ENCODE data around the gene PLEKHA7.

Gene PLEKHA7

DNA sequence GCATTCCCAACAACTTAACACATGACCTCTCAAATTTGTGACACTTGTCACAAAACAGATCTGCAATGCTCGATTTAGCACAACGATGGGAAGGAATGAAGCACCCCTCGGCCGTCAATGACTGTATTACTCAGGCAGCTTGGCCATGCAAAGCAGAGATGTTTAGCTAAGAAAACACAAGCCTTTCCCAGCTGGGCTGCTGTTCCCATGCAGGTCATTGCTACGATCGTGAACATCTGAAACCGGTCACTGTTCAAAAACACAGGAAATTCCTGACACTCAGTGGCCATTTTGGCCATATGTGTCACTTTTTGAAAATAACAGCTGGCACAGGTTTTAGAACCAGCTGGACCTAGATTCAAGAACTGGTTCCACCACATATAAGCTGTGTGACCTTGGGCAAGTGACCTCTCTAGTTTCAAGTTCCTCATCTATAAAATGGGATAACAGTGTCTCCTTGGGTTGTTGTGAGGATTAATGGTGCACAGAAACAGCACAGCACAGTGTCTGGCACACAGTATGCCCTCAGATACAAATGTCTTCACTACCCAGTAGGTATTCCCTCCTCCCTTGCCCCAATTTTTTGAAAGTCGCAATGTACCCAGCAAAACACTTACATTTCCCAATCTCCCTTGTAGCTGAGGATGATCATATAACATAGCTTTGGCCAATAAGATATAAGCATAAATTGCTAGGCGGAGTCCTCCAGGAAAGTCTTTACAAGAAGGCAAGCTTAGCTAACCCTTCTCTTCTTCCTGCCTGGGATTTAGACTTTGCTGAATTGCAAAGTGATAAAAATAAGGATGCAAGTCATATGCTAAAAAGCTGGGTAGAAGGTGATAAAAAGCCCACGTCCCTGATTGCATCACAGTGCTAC lies 182.7 kb downstream of the PLEKHA7 start:
- DNase-seq, result no peak

GRCh38 chr11:16827139-16827538 lies 187.1 kb downstream of the PLEKHA7 start:
- no peak for DNase-seq

DNA sequence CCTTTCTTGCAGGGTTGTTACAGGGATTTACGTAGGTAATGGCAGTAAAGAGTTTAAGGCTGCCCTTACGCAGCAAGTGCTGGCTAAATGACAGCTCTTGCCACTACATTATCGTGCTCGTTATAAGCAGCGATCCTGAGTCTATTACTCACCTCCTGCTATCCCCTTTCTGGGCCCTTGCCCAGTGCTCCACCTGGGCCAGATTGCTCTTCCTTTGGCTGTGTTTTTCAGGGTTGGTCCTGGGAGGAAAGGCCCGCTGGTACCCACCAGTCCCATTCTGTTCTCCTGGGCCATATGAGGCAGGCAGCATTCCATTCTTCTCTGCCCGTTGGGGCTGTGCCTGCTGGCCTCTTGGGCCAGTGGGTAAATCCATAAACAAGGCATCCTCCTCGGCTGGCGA lies 188.2 kb downstream of the PLEKHA7 start:
- DNase-seq, result no peak

DNA sequence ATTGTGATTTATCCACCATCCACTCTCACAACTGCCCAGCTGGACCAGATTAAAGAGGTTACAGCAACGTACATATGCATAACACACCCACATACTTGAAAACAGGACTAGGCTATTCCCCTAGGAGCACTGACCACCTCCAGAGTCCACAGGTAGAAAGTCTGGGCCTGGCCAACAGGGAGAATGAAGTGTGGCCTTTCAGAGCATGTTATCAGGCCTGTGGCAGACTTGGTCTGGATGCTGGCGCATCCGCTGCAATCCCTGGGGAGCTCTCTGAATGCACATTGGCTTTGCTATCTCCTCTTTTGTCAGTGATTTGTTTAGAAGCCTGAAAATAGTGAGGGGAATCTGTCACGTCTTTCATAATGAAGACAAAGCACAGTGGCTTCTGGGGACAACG lies 189.1 kb downstream of the PLEKHA7 start:
- no peak for DNase-seq

DNA sequence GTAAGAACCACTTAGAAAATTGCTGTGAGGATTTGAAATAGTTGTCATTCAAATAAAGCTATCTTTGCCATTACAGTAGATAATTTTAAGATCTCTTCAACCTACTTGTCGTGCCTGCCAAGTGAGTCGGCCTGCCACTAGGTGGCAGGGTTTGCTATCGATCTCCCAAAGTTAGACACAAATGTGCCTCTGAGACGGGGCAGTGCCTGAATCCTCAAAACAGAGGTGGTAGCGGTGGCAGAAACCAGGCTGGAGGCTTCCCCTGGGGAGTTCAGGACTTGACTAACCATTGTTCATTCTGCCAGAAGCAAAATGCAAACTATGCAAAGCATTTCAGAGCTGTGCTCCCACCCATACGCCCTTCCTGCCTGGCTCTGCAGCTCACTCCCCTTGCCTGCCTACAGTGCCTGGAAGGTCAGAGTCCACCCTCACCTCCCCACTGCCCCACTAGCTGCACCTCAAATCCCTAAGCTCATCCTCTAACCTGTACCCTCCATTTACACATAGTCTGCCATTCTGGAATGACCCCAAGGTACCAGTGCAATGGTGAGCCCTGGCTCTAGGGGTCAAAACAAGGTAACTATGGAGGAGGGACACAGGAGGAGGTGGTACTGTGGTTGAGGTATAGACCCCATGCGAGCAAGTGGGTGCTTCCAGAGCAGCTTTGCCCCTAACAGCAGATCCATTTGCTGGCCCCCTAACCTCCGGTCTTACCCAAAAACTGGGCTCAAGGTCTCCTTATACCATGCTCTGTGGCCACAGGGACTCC lies 193.7 kb downstream of the PLEKHA7 start:
- no peak for DNase-seq

- no peak for DNase-seq
Measured at GRCh38 chr11:16818284-16818683, 195.9 kb downstream of the PLEKHA7 start.

DNA sequence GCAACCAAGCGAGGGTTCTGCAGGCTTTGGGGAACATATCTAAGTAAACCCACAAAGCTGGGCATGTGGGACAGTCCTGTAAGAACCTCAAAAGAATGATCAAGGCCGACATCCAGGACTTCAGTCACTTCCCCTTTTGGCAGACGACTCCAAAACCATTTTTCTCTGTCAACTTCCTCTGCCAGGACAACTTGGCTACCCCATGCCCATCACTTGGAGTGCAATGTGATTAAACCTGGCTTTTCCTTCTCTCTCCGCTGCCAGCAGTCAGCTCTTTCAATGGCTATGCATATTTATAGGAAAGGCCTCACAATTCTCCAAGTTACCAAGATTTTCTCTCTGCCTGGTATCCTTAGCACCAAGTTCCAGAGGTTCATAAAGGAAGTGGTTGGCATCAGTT lies 196.9 kb downstream of the PLEKHA7 start:
- no peak for DNase-seq

- no peak for DNase-seq
Measured at GRCh38 chr11:16816358-16817270, 197.6 kb downstream of the PLEKHA7 start.

GRCh38 chr11:16815047-16815767 lies 199.0 kb downstream of the PLEKHA7 start:
- no peak for DNase-seq

DNA sequence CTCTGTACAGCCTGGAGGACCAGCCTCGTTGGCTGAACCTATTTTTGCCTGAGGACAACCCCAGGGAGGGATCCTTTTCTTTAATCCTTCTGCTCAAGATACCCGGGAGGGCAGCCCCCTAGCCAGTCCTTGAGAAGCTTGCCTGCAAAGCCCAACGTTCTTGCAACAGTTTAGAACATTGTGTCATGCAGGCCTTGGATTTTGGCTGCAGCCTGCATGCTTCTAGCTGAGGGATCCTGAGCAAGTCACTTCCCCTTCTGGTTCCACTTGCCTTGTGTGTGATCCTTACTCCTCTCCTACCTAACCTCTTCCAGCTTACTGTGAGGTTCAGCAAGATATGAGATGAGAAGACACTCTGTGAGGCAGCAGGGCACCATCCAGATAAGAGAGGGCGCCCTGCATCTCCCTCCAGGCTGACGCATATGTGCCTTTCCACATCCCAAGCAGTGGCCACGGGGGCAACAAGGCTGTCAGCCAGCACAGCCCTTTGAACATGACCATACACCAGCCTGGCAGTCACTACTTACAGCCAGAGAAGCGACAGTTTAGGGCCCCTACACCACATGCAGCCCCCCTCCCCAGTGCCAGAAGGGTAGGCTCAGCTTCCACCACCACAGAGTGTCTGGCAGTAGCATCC lies 199.7 kb downstream of the PLEKHA7 start:
- no peak for DNase-seq

GRCh38 chr11:16813126-16813525 lies 201.1 kb downstream of the PLEKHA7 start:
- no peak for DNase-seq

DNA sequence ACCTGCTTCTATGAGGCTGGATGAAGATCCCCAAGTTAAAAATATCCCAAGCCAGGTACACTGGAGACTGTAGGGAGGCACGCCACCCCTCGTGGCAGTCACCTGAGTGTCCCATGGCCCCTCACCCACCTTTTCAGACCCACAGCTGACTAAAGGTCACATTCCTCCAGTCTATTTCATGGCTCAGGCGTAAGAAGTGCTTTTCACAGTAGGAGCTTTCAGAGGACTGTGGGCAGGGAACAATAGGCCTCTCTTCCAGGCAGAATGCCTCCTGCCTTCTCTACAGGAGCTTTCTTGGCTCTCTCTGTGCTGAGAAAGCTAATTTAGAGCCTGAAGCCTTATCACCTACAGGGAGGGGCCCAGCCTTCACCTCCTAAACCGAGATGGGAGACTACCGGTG lies 201.9 kb downstream of the PLEKHA7 start:
- DNase-seq, result no peak

DNA sequence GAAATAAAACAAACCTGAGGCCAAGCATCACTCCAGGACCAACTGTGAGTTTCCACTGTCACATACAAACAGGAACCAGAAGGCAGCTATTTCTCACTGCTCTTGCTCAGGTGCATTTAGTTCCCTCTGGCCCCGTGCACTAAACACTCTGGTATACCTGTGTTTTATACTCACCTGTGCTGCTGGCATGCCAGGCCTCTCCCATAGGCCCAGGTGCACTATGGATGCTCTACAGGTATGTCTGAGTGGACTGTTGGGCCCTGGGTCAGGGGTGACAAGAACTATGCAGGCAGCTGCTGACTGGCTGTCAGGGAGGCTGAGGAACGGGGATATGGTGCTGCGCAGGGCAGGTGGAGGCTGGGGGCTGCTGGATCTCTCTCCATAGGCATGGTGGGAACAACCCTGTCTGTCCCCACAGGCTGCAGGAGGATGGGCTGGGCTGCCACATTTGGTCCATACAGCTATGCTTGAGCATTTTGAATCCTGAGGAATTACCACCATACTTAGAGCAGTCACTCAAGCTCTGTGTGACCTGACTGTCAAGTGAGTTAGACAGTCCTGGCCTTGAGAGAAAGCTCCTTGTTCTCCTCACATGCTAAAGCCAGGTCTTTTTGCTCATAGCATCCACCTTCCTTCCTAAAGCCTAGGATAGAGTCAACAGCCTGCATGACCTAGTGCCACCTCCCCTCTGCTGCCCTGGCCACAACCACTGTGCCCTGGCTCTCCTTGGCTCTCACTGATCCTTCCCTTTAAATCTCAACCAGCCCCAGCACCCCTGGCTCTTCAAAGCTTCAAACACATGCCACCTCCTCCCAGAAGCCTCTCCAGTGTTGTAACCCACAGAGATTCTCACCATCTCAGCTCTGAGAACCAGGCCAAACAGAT lies 202.8 kb downstream of the PLEKHA7 start:
- DNase-seq, result no peak

GRCh38 chr11:16809886-16810668 lies 204.1 kb downstream of the PLEKHA7 start:
- DNase-seq, result no peak

GRCh38 chr11:16807306-16807705 lies 206.9 kb downstream of the PLEKHA7 start:
- DNase-seq, result no peak

- DNase-seq, result no peak
Measured at GRCh38 chr11:16806791-16807190, 207.4 kb downstream of the PLEKHA7 start.

- no peak for DNase-seq
Measured at GRCh38 chr11:16805938-16806337, 208.3 kb downstream of the PLEKHA7 start.

- no peak for DNase-seq
Measured at GRCh38 chr11:16804104-16804947, 209.9 kb downstream of the PLEKHA7 start.

Data from cortex of kidney (tissue), 1 donor.